Suprapubic skin (tissue), 4 donors: ENCODE results near the gene GABRQ.

Experiments used
- EP300 ChIP-seq: sonication (generic); formaldehyde crosslinking; IDR thresholded peaks from one replicate; pipeline ENCODE4 v1.6.1; 2017; ENCODE audit warnings: antibody characterized with exemption
- POLR2A ChIP-seq, 2 donors: fragments of 450-650 bp; IDR thresholded peaks; one replicate each; pipeline ENCODE4 v1.6.1; 2017; ENCODE audit warnings: antibody characterized with exemption in 2 of 2, mild to moderate bottlenecking in 2 of 2, moderate library complexity in 2 of 2
- POLR2AphosphoS5 ChIP-seq, 3 donors: sonication (generic); formaldehyde crosslinking; IDR thresholded peaks; one replicate each; pipeline ENCODE4 v1.6.1; 2017; ENCODE audit warnings: antibody characterized with exemption in 3 of 3
- TF ChIP-seq, protein P1 (sequence below), 2 donors: fragments of 200-600 bp in 1 of 2; fragments of 450-650 bp in 1 of 2; sonication (generic) in 1 of 2; IDR thresholded peaks; one replicate each; pipeline ENCODE4 v1.5.1; 2016 to 2019; ENCODE audit warnings: antibody characterized with exemption in 2 of 2, mild to moderate bottlenecking in 1 of 2, moderate library complexity in 1 of 2

DNA sequence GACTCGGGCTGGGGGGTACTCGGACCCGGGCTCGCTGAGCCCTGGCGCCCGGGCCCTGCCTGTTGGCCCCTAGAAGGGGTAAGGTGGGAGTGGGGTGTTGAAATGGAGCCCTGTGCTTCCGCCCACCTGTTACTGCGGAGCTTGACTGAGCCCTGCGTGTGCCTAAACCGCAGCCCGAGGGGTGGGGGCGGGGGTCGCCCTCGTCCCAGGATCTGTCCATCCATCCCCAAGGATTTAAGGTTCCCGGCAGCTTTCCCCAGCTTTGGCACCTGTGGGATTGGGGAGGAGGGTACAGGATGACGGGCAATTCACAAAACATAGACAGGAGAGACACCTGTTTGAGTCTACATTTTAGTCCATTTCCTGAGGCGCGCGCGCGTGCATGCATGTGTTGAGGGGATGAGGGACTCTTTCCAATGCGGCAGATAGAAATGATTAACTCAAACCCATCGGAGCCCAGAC, 779 bp downstream of the GABRQ start:
- TF ChIP-seq, protein P1, sequence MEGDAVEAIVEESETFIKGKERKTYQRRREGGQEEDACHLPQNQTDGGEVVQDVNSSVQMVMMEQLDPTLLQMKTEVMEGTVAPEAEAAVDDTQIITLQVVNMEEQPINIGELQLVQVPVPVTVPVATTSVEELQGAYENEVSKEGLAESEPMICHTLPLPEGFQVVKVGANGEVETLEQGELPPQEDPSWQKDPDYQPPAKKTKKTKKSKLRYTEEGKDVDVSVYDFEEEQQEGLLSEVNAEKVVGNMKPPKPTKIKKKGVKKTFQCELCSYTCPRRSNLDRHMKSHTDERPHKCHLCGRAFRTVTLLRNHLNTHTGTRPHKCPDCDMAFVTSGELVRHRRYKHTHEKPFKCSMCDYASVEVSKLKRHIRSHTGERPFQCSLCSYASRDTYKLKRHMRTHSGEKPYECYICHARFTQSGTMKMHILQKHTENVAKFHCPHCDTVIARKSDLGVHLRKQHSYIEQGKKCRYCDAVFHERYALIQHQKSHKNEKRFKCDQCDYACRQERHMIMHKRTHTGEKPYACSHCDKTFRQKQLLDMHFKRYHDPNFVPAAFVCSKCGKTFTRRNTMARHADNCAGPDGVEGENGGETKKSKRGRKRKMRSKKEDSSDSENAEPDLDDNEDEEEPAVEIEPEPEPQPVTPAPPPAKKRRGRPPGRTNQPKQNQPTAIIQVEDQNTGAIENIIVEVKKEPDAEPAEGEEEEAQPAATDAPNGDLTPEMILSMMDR (IDR thresholded peaks at IDR 0.05), result no peak
- no peak for TF ChIP-seq POLR2AphosphoS5 (IDR thresholded peaks at IDR 0.05)
- TF ChIP-seq EP300, result no peak
- TF ChIP-seq POLR2A (IDR thresholded peaks at IDR 0.05), result no peak
